G401.6 (cell line): ENCODE results near the gene MPIG6B.

Source experiments
- FAIRE-seq: peaks from 2 replicates; lab custom pipeline; 2012; peaks lifted over from hg19 to GRCh38; lab: Jason Lieb, UNC

MPIG6B gene

GRCh38 chr6:31768363-31769257, 45.4 kb downstream of the MPIG6B start:
- no peak for FAIRE-seq

DNA sequence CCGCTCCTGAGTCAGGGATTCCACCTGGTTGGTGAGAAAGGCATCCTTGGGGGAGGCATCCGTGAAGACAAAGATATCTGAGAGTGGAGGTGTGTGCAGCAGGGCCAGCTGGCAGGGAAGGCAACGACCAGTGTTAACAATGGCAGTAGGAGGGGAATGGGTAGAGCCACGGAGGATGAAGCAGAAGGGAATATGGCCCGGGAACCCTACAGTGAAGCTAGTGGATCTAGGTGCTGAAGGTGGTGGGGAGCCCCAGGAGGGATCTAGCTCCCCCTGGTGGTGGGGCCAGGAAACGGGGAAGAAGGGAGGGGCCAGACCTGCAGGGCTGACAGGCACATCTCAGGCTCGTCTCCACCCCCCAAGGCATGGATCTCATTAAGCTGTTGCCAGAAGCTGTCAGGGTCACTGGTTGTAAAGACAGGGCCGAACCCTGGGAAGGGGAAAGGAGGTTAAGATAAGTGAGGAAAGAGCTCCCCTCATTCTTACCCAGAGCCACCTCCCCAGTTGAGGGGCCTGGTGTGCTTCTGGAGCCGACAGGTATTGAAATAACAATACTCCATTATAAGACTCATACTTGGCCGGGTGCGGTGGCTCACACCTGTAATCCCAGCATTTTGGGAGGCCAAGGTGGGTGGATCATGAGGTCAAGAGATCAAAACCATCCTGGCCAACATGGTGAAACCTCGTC, 46.7 kb downstream of the MPIG6B start:
- no peak for FAIRE-seq

DNA sequence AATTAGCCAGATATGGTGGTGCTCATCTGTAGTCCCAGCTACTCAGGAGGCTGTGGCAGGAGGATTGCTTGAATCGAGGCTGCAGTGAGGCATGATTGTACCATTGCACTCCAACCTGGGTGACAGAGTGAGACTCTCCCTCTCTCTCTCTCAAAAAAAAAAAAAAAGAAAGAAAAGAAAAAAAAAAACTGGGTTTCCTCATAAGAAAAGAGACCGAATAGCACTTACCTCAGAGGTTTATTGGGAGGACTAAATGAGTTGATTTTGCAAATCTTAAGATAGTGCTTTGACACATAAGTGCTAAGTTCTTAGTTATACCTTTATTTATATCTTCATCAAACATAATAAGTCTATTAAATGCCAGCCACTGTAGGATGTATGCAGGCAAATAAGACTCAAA, 47.7 kb downstream of the MPIG6B start:
- no peak for FAIRE-seq

DNA sequence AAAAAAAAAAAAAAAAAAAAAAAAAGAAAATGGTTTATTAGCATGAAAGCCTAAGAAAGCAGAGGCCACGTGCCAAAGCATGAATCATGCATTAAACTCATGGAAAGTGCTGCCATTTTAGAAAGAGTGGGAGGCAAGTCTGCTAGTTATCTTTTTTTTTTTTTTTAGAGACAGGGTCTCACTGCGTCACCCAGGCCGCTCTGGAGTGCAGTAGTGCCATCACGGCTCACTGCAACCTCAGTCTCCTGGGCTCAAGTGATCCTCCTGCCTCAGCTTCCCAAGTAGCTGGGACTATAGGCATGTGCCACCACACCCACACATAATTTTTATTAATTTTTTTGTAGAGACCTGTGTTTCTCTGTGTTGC, 48.8 kb downstream of the MPIG6B start:
- FAIRE-seq: no peak

DNA sequence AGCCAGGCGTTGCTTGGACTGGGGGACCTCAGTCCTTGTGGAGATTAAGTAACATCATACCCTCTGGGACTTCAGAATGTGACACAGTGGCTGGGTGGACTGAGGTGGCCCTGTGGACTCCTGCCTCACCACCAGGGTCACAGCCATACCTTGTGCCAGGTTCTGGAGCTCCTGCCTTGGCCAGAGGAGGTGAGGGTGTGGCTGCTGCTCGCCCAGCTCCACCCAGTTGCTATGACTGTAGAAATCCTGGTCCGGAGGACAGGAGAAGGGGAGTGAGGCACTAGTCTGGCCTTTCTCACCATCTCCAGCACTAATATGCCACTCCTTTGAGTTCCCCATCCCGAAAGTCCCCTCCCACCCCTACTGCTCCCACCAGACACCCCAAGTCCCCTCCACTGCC, 52.0 kb downstream of the MPIG6B start:
- no peak for FAIRE-seq

- FAIRE-seq: no peak
Measured at GRCh38 chr6:31775633-31776484, 52.7 kb downstream of the MPIG6B start.
